NCI-H774 (cell line): ENCODE results near the gene PLA2G6.
"Not testable (repeated sequence)": the region's sequence is repeated elsewhere in the genome, so short reads cannot be mapped to it uniquely, and the experiment has no call there.

Experiments used
- DNase-seq: peaks from one replicate; lab custom pipeline; 2025; lab: John Stamatoyannopoulos, UW

PLA2G6 gene

DNA sequence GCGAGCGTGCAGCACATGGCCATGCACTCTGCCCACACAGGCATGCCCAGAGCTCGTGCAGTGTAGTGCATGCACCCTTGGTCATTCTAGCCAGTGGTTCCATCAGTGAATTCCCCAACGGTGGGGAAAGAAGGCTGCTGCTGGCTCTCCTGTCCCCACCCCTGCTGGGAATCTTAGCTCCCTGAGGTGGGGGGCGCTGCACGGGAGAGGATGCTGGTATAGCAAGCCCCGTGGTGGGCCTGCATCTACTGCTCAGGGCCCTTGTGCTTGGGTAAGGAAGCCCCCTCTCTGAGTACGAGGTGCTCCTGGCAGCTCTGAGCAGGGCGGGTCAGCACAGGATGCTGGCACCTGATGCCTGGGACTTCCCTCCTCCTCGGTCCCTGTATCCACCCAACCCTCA, 52.6 kb downstream of the PLA2G6 start:
- DNase-seq: no peak

DNA sequence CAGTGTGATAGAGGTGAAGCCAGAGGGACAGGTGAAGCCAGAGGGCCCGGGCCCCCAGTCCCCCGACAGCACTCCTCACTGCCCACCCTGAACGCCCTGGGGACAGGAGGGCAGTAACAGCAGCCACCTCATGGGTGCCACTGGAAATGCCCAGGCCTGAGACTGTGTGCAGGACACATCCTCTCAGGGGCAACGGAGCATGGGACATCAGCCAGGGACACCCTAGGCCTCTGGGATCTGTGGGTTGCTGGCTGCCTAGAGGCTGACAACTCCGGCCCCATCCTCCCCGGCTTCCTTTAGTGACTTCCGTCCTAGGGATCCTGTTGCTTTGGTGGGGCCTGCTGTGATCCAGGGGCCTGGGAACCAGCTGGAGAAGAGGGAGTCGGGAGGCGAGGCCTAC, 53.8 kb downstream of the PLA2G6 start:
- DNase-seq: no peak

DNA sequence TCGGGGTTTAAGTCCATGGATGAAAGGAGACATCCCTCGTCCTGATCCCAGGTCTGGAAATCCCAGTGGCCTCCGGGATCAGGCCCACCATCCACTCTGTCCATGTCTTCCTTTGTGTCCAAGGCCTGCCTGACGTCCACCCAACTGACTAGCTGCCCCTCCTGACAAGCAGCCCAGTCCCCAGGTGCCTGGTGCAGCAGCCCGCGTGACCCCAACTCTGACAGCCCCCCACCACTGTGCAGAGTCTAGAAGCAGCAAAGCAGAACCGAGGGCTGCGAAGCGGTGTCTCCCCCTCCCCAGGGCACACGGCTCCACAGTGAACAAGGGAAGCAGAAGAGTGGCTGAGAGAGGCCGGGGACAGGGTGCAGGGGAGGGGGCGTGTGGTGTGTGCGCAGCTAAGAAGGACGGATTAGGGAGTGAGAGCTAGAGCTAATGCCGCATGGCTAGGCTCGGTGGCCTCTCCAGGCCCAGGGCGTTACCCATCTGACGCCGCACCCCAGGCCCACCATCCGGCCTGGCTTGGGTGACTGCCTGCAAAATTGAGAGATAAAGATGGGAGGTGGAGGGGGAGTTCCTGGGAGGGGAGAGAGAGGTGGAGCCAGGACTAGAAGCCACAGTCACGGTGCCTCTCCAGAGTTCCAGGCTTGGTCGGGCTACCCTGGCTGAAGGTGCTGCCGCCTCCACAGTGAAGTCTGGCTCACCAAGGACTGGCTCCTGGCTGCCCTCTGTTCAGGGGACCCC, 54.5 kb downstream of the PLA2G6 start:
- DNase-seq: no peak

DNA sequence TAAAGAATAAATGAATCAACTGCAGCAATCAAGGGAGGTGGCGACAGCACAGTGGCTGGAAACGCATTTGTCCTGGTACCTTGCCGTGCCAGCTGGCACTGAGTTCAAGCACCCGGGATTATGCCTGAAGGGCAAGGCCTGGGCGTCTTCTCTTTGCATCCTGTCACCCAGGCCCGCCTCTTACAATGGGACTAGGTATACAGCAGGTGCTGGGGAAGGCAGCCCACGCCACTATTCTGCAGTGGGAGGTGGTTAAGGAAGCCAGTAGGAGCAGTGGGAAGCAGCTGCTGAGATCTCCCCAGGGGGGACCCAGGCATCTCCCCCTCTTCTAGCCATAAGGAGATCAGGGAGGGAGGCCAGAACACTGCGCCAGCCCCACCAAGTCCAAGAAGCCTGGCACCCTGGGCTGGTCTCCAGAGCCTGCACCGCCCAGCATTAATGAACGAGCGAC, 55.9 kb downstream of the PLA2G6 start:
- no peak for DNase-seq

DNA sequence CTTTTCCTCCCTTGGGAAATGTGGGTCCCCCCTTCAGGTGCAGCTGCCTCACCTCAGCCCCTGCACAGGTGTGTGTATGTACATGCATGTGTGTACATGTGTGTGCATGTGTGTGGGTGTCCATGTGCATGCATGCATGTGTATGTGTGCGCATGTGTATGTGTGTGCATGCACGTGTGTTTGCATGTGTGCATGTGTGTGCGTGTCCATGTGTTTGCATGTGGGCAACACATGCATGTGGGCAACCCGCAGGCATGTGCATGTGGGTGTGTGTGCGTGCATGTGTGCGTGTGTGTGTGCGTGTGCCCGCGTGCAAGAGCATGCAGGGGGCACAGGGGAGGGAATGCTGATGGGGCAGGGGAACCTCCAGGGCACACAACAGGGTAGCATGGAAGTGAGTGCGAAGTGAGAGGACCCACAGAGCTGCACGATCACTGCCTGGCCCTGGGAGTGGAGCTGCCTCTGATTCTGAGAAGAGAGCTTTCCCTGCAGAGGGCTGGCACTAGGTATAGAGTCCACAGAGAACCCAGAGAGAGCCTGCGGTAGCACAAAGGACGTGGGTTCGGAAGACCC, 56.5 kb downstream of the PLA2G6 start:
- no peak for DNase-seq

DNA sequence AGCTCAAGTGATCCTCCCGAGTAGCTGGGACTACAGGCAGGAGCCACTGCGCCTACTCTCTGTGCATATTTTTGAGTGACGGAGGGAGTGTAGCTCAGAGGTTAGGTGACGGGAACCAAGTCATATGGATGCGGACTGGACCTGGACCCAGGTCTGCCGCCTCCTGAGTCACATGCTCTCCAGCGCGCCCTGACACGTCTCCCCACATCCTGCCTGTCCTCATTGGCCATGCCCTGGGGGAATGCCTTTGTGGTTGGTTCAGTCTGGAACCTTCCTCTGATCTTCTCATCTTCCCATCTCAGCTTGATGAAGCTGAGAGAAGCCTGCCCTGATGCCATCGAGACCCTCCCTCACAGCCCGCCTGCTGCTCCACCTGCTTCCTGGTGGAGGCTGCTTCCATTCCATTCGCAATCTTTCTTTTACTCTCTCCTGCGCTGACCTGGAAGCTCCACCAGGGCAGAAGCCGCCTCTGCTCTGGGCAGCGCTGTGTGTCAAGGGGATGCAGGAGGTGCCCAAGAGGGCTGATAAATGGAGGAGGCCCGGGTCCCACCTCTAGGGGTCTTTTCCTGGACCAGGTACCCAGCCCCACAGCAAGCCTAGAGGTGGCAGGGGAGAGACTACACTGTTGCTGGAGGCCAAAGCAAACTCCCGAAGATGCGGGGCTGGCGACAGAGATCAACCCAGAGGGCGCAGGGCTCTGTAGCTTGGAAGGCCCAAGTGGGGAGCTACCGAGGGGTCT, 57.2 kb downstream of the PLA2G6 start:
- DNase-seq: no peak

DNA sequence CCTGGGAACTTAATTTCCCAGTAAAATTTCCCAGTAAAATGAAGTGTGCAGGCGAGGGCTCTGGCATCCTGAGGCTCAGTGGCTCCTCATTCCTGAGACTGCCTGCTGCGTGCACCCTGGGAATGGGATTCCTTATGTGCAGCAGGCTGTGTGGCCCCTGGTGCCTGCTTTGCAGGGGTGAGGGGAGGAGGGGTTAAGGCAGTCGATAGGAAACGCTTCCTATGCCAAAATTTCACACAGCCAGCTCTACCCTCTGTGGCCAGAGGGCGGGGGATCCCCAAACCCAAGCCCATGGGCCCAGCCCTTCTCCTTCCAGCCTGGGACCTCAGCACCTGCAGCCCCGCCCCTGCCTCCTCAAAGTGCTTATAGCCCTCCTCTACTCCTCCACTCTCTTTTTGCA, 59.0 kb downstream of the PLA2G6 start:
- DNase-seq: no peak

DNA sequence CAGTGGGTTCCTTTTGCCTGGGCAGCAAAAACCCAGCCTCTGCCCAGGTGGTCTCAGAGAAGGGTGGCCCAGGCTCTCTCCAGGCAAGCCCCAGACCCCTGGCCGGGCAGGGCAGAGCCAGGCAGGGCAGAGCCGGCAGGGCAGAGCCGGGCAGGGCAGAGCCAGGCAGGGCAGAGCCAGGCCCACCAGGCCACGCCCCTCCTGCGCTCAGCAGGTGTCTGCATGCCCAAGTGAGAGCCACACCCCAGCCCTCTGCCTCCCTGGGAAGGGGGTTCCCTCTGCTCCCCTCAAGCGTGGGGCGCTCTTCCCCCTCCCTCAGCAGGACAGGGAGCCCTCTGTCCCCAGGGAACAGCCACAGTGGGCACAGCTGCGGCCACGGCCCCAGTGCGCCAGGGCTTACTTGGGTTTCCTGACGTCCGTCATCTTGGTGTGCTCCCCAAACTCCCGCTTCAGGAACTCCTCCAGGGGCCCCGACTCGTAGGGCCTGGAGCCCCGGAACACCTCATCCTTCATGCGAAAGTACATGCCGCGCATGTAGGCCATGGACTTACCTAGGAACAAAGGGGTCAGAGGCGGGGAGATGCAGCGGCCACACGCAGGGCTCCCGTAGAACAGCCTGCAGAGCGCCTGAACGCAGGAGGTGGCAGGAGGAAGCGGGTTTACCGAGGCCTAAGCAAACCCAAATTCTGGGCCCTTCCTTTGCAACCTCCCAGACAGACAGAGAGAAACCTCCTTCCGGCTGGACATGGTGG, 61.1 kb downstream of the PLA2G6 start:
- no peak for DNase-seq

DNA sequence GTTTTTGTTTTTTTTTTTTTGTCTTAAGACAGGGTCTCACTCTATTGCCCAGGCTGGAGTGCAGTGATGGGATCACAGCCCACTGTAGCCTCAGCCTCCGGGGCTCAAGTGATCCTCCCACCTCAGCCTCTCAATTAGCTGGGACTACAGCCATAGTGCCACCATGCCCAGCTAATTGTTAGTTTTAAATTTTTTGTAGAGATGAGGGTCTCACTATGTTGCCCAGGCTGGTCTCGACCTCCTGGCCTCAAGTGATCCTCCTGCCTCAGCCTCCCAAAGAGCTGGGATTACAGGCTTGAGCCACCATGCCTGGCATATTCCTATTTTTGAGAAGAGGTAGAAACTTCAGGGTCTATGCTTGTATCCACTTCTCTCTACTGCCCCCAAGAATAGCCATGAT, 62.9 kb downstream of the PLA2G6 start:
- DNase-seq: not testable (repeated sequence)

DNA sequence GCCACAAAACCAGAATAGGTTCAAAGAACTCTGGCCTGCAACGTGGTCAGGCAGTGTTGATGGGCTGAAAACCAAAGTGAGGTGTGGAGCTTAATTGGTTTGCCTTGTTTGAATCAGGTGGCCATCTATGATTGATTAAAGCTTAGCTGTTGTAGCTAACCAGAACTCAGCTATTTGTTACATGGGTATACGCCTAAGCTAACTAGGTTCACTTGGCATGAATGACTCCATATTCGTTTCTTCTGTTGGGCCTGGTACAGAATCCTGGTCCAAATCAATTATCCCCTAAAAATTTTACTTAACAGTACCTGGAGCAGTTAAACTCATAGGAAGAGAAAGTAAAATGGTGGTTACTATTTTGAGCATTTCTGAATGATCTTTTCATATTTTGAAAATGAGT, 63.4 kb downstream of the PLA2G6 start:
- DNase-seq: no peak

DNA sequence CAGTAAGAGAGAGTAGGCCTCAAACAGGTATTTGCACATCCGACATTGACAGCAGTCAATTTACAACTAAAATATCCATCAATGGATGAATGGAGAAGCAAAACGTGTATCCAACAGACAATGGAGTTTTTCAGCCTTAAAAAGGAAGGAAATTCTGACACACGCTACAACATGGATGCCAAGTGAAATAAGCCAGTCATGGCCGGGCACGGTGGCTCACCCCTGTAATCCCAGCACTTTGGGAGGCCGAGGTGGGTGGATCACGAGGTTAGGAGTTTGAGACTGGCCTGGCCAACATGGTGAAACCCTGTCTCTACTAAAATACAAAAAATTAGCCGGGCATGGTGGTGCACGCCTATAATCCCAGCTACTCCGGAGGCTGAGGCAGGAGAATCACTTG, 64.1 kb downstream of the PLA2G6 start:
- not testable (repeated sequence) for DNase-seq

DNA sequence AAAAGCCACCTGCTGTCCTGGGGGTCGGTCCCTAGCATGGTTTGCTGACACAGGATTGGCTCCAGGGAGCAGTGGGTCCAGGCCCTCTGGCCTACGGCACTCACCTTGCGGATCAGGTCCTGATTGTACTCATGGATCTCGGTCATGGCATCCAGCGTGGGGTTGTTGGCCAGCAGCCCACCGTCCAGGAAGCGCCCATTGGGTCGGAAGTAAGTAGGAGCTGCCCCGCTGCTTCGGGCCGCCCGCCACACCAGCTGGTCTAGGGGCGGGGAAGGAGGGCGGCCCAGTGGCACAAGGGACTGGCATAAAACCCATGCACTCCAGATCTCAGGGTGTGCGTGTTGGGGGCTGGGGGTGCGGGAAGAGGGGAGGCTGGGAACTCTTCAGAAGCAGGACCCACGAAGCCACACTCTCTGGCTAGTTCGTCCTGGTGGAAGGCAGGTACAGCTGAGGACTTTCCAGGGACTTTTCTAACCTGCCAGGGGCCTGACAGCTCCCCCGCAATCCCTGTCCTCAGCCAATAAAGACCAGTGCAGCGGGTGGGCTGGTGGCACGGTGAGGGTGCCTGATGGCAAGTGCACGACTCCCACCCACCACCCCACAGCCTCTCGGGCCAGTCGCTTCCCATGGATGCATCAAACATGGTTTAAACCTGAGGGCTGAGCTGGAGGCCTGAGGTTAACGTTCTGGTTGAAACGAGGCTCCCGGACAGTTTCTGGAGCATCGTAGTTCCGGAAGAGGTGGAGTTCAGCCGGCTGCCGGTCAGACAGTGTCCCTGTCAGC, 66.0 kb downstream of the PLA2G6 start:
- no peak for DNase-seq

DNA sequence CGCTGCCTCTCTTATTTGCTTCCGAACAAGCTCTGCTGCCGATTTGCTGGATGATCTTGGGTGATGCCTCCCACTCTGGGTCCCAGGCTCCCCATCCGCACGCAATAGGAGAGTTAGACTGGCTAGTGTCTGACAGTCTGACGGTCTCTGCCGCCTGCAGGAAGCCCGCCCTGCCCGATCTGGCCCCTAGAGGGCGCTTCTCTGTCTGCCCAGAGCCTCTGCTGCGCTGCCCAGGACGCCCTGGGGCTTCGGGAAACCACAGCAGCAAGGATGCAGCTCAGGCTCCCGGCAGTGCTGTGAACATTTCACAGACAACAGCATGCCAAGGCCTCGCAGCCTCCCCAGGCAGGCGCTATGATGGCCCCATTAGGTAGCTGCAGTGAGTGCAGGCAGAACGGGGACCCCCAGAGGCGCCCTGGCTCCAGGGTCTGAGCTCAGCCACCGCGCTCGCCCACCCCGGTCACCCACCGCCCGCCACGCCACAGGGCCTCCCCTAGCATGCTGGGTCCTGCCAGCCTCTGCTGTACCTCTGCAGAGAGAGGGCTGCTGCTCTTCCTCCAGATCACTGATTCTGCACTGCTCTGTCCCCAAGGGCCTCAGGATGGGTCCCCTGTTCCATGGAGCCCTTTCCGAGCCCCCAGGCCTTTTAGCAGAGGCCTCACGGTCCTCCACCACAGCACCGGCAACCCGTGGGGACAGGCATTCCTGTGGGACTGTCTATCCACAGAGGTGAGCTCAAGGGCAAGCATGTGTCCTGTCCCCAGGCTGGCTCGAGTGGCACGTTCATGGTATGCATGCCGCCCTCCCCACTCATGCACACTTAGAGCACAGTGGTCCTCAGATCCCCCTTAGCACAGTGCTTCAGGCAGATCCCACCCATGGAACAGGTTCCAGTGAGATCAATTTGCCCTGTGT, 66.9 kb downstream of the PLA2G6 start:
- DNase-seq: no peak

DNA sequence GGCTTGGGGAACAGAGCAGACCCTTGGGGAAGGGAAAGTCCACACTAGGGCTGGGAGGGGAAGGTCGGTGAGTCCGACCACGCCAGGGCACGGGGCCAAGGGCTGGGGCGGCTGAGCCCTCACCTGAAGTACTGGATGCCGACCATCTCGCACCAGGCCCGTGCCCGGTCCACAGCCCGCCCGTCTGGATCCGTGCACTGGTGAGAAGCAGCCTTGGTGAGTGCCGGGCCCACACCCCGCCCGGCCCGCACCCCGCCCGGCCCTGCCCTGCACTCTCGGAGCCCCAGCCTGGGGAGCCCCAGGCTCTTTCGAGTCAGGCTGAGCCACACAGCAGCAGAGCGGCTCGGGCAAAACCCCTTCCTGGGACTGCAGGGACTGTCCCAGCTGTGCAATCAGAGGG, 69.2 kb downstream of the PLA2G6 start:
- no peak for DNase-seq

DNA sequence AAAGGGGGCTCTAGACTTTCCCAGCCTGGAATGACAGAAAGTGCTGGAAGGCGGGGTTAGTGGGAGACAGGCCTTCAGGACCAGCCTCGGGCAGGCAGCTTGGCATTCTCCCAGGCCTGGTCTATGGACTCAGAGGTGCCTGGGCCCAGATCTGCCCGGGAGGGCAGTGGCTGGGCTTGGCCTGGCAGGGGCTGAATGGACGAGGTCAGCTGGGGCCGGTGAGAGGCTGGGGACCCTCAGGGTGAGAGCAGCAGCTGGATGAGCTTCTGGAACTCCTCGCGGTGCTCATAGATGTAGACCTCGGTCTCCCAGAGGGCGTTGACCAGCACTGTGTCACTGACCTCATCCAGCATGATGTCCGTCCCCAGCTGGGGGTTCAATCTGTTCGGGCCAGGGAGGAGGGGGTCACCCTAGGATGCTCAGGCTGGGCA, 69.7 kb downstream of the PLA2G6 start:
- no peak for DNase-seq

DNA sequence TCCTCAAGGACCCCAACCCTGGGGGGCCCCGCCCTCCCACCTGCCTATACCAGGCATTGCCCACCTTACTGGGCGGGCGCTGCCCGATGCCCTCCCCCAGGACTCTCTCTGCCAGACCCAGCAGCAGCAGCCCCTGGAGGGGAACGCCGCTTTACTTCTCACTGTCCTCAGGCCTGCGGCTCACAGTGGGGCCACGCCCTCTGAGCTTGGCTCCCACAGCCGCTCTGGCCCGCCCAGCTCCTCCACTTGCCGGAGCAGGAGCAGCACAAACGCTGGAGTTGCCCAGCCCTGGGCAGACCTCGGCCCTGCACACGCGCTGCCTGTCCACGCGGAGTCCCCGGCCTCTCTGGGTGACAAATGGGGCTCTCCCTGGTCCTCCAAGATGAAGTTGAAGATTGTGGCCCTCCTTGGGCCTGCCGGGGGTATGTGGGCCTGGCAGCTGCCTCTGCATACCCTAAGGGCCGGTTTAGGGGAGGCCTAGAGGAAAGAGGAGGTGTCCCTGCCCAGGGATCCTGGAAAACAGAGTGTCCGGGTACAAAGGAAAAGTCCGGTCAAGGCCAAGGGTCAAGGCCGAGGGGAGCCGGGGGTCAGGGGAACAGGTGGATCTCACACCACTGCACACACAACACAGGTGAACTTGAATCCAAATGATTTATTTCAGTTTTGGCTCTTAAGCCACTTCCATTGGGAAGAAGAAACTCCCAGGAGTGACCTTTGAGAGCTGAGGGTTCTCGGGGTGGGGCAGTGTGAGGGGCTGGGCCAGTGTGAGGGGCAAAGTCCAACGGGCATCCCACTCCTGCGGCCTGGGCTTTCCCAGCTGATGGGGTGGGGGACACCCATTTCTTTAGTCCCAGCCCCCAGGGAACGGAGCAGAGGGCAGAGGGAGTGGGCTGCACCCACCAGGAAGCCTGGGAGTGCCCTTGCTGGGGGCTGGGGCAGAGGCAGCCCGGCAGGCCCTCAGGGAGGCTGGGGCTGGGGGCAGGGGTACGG, 70.5 kb downstream of the PLA2G6 start:
- DNase-seq: no peak

DNA sequence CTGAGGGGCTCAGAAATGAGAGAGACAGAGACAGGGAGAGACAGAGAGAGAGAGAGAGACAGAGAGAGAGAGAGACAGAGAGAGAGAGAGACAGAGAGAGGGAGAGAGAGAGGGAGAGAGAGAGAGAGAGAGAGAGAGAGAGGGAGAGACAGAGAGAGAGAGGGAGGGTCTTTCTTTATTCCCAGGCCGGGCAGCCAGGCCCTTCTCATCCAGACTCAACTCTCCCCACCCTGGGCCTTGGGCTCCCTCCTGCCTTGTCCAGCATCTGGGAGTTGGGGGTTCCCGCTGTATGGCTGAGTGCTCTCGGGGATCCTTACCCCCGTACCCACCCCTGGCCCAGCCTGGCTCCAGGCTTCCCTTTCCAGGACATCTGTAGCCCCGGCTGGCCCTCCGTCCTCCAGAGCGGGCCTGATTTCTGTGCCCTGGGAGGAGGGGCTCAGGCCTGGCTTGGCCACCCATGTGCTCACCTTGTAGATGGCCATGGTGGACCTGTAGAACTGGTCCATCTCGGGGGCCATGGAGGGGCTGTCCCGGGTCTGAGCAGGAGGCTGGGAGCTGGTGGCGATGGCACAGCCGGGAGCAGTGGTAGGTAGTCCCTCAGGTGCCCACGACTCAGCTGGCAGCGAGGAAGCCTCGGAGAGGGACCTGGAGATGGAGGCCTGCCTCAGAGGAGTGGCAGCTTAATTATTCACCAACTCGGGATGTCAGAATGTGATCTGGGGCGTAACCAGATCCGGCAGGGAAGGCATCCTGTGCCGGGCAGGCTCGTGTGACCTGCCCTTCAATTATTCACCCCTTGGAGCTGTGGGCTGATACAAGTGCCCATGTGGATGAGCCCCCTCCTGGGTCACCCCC, 71.4 kb downstream of the PLA2G6 start, which contains the start of gene BAIAP2L2:
Gene BAIAP2L2 (minus strand): TSS at position 677 of the 855 bp plus-strand sequence. CDS start 159 bp downstream, at position 518.
- no peak for DNase-seq

DNA sequence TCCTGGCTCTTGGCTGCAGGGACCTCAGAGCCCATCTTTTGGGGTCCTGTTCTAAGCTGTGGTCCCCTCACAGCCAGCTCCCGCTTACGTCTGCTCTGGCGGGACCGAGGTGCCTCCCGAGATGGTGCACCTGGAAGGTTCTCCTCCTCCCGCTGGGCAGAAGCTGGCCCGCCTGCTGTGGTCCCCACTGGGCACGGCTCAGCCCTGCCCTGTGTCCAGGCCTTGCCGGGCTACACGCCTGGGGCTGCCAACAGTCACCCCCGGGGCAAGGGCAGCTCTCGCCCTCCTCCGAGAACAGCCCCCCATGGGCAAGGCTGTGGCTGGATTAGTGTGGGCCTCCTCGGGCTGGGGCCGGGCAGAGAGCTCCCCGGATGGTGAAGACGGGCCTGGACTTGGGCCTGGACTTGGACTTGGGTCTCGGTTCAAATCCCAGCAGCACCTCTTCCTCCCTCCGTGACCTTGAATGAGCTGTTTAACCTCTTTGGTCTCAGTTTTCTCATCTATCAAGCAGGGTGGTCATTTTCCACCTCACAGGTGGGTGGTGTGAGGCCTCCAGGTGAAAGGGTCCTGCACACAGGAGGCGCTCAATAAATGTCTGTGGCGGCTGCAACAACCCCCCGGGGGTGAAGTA, 72.1 kb downstream of the PLA2G6 start:
- DNase-seq: no peak
